Measurements from ENCODE around the gene NRG2. TPM values are rescaled to one million over a fixed set of nuclear protein-coding genes. Genes with fewer than 3 reads are reported as not detected.

Gene NRG2
- total RNA-seq, 6 donors from 2014 or later = 0.46 to 4.2 (median 1.5) TPM

GRCh38 chr5:139925216-139925562, 117.9 kb downstream of the NRG2 start:
- ATAC-seq (ENCODE audit: low FRiP score in 2 of 2) (no peak), DNase-seq (no peak)
- Histone ChIP-seq H3K27me3 (no peaks in the 10 kb centered on the region), H3K27ac (no peak overlapping the region), H3K9me3 (no peaks in the 10 kb centered on the region), H3K4me3 (no peak overlapping the region), H3K4me1 (no peaks in the 10 kb centered on the region), H3K36me3 (no peaks in the 10 kb centered on the region)
- WGBS, 2 donors = 84 to 89% methylated on average over 6 of the region's 6 CpGs
- TF ChIP-seq POLR2A (IDR thresholded peaks at IDR 0.05) = no peak
- TF ChIP-seq EP300 (IDR thresholded peaks at IDR 0.05) = no peak
- TF ChIP-seq POLR2AphosphoS5 (IDR thresholded peaks at IDR 0.05) = no peak
- TF ChIP-seq, protein P1, sequence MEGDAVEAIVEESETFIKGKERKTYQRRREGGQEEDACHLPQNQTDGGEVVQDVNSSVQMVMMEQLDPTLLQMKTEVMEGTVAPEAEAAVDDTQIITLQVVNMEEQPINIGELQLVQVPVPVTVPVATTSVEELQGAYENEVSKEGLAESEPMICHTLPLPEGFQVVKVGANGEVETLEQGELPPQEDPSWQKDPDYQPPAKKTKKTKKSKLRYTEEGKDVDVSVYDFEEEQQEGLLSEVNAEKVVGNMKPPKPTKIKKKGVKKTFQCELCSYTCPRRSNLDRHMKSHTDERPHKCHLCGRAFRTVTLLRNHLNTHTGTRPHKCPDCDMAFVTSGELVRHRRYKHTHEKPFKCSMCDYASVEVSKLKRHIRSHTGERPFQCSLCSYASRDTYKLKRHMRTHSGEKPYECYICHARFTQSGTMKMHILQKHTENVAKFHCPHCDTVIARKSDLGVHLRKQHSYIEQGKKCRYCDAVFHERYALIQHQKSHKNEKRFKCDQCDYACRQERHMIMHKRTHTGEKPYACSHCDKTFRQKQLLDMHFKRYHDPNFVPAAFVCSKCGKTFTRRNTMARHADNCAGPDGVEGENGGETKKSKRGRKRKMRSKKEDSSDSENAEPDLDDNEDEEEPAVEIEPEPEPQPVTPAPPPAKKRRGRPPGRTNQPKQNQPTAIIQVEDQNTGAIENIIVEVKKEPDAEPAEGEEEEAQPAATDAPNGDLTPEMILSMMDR (IDR thresholded peaks at IDR 0.05) = no peak

- no peak for ATAC-seq (ENCODE audit: low FRiP score in 2 of 2)
- Histone ChIP-seq H3K9me3 (no peaks in the 10 kb centered on the region), H3K4me3 (no peak overlapping the region), H3K27ac (no peak overlapping the region), H3K27me3 (no peaks in the 10 kb centered on the region), H3K4me1 (no peaks in the 10 kb centered on the region), H3K36me3 (no peaks in the 10 kb centered on the region)
- 77 to 81% methylated on average over 12 of the region's 12 CpGs for WGBS, 2 donors
- TF ChIP-seq POLR2A (IDR thresholded peaks at IDR 0.05) (no peak), POLR2AphosphoS5 (IDR thresholded peaks at IDR 0.05) (no peak), EP300 (IDR thresholded peaks at IDR 0.05) (no peak)
- TF ChIP-seq, protein P1 (IDR thresholded peaks at IDR 0.05) = no peak
- no peak for DNase-seq
Measured at GRCh38 chr5:139924294-139925215, 118.5 kb downstream of the NRG2 start.

- no peak for TF ChIP-seq POLR2A (IDR thresholded peaks at IDR 0.05)
- TF ChIP-seq POLR2AphosphoS5 (IDR thresholded peaks at IDR 0.05) = no peak
- no peak for TF ChIP-seq EP300 (IDR thresholded peaks at IDR 0.05)
- TF ChIP-seq, protein P1 (IDR thresholded peaks at IDR 0.05) = no peak
- Histone ChIP-seq H3K9me3 (no peaks in the 10 kb centered on the region), H3K4me3 (no peak overlapping the region), H3K27me3 (no peaks in the 10 kb centered on the region), H3K27ac (no peak overlapping the region), H3K4me1 (no peaks in the 10 kb centered on the region), H3K36me3 (no peaks in the 10 kb centered on the region)
- DNase-seq (no peak), ATAC-seq (ENCODE audit: low FRiP score in 2 of 2) (no peak)
- 59 to 75% methylated on average over 2 of the region's 2 CpGs for WGBS, 2 donors
Measured at GRCh38 chr5:139919308-139919707, 123.8 kb downstream of the NRG2 start.

DNA sequence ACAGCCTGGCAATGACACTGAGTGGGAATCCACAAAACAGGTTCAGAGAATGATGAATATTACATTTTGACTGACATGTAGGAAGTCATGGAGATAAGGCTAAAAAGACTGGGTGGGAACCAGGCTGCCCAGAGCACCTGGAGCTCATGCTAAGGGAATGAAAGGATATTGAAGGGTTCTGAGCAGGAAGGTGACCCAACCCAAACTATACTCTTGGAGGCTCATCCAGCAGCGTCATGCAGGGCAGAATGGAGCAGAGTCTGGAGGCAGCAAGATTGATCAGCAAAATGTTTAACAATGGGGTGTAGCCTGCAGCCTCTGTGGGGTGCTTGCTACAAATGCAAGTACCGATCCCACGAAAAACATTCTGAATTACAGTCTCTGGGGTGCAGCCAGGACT, 127.3 kb downstream of the NRG2 start:
- WGBS, 2 donors = 50 to 52% methylated on average over 3 of the region's 3 CpGs
- no peak overlapping the region for H3K4me3 ChIP-seq
- H3K4me1 ChIP-seq = no peaks in the 10 kb centered on the region
- DNase-seq = no peak
- no peaks in the 10 kb centered on the region for H3K27me3 ChIP-seq
- TF ChIP-seq POLR2AphosphoS5 (IDR thresholded peaks at IDR 0.05) (no peak), POLR2A (IDR thresholded peaks at IDR 0.05) (no peak)
- H3K27ac ChIP-seq = no peak overlapping the region
- H3K36me3 ChIP-seq = no peaks in the 10 kb centered on the region
- no peak for ATAC-seq (ENCODE audit: low FRiP score in 2 of 2)
- no peaks in the 10 kb centered on the region for H3K9me3 ChIP-seq

- H3K36me3 ChIP-seq = no peaks in the 10 kb centered on the region
- no peak for ATAC-seq (ENCODE audit: low FRiP score in 2 of 2)
- WGBS, 2 donors = 83 to 88% methylated on average over 3 of the region's 3 CpGs
Measured at GRCh38 chr5:139915266-139915665, 127.8 kb downstream of the NRG2 start.

More at GRCh38 chr5:139915266-139915665, 127.8 kb downstream of the NRG2 start:
- DNase-seq = no peak
- H3K4me1 ChIP-seq = no peaks in the 10 kb centered on the region
- no peak for TF ChIP-seq POLR2A (IDR thresholded peaks at IDR 0.05)
- TF ChIP-seq, protein P1 (IDR thresholded peaks at IDR 0.05) = no peak
- TF ChIP-seq POLR2AphosphoS5 (IDR thresholded peaks at IDR 0.05) = no peak
- no peak for TF ChIP-seq EP300 (IDR thresholded peaks at IDR 0.05)
- H3K27me3 ChIP-seq = no peaks in the 10 kb centered on the region
- H3K4me3 ChIP-seq = no peak overlapping the region
- no peak overlapping the region for H3K27ac ChIP-seq
- no peaks in the 10 kb centered on the region for H3K9me3 ChIP-seq
